Mucosa of stomach (tissue), 1 donor: ENCODE results near the gene NRIP1.

Experiments
- H3K27me3 ChIP-seq: one replicate; pipeline ENCODE4 v1.7.0; 2013; ENCODE audit warnings: mild to moderate bottlenecking, low read length; ENCODE audit not compliant: control insufficient read depth, insufficient read depth
- H3K36me3 ChIP-seq: one replicate; pipeline ENCODE4 v1.7.0; 2013; ENCODE audit warnings: low read length; ENCODE audit not compliant: control insufficient read depth, insufficient read depth
- H3K4me1 ChIP-seq: one replicate; pipeline ENCODE4 v1.7.0; 2013; ENCODE audit warnings: mild to moderate bottlenecking, low read length; ENCODE audit not compliant: control insufficient read depth, insufficient read depth
- H3K4me3 ChIP-seq: one replicate; pipeline ENCODE4 v1.7.0; 2013; ENCODE audit warnings: low read length
- H3K9ac ChIP-seq: one replicate; pipeline ENCODE4 v1.7.0; 2013; ENCODE audit warnings: mild to moderate bottlenecking, low read length, moderate library complexity
- H3K9me3 ChIP-seq: one replicate; pipeline ENCODE4 v1.7.0; 2013; ENCODE audit warnings: mild to moderate bottlenecking, low read length, moderate library complexity; ENCODE audit not compliant: control insufficient read depth
- donor health status: Pancreatic carcinoma.

Gene NRIP1

DNA sequence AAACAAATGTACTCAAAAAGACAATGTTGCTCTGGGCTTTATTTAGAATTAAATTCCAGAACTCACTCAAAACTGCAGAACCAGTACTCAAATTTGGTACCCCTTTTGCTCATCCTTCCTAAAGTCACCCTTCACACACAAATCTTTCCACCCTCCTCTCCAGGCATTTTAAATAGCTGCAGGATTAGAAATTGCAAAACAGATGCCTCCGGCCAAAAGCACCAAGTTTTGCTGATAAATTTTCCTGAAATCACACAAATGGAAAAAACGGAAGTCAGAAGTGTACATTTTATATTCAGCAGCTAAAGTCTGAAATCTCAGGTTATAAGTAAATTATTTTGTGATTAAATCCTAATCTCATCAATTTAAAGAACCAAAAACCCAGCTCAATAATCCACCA lies 147.0 kb downstream of the NRIP1 start:
- Histone ChIP-seq H3K9me3 (no peaks in the 10 kb centered on the region), H3K9ac (no peak overlapping the region), H3K36me3 (no peaks in the 10 kb centered on the region), H3K27me3 (no peaks in the 10 kb centered on the region), H3K4me3 (no peak overlapping the region), H3K4me1 (peaks cover 10% of the 10 kb centered on the region)

DNA sequence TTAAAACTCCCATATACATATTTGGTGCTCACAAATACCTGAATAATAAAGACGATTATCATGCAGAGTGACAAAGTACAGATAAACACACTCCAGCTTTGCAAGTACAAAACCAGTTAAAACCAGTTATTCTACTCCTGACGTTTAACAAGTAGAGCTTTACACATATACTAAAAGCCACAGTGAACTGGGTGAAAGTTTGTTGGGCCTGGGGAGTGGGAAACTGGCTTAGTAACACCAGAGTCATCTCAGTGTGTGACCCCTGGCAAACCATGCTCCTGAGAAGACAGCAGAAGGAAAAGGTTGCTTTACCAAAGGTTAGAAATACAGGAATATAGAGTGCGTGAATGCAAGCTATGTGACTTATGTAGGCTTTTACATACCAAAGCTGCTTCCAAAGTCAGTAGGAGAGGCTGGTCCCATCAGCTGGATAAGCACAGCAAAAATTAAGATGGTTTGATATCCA lies 148.1 kb downstream of the NRIP1 start:
- Histone ChIP-seq H3K36me3 (no peaks in the 10 kb centered on the region), H3K27me3 (no peaks in the 10 kb centered on the region), H3K9ac (no peak overlapping the region), H3K4me3 (no peak overlapping the region), H3K9me3 (no peaks in the 10 kb centered on the region), H3K4me1 (peaks cover 10% of the 10 kb centered on the region)

DNA sequence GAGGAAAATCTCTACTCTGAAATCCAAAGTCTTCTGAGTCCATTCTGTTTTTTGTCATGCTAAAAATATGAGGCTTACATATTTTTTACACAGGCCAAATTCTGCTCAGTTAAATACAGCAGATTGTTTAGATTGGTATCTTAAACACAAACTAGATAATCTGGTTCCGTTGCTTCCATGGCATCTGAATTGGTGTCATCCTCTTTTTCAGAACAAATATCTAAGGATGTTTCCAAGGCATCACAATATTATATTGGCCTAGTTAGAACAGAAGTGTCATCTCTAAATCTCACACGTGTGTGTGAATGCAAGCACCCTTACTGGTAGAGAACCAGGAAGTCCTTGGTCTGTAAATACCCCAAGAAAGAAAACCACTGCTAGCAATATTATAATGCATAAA lies 151.2 kb downstream of the NRIP1 start:
- H3K4me3 ChIP-seq = no peak overlapping the region
- H3K27me3 ChIP-seq = no peaks in the 10 kb centered on the region
- H3K36me3 ChIP-seq = no peaks in the 10 kb centered on the region
- H3K9me3 ChIP-seq = no peaks in the 10 kb centered on the region
- H3K4me1 ChIP-seq = peaks cover 10% of the 10 kb centered on the region
- H3K9ac ChIP-seq = no peak overlapping the region

- Histone ChIP-seq H3K27me3 (no peaks in the 10 kb centered on the region), H3K4me1 (peaks cover 4% of the 10 kb centered on the region), H3K4me3 (no peak overlapping the region), H3K9me3 (no peaks in the 10 kb centered on the region), H3K9ac (no peak overlapping the region), H3K36me3 (no peaks in the 10 kb centered on the region)
Measured at GRCh38 chr21:14911351-14911750, 153.4 kb downstream of the NRIP1 start.
